GM19099 (cell line): ENCODE data around the gene AMELX.

Source experiments
- POLR2A ChIP-seq: IDR thresholded peaks from 3 replicates; pipeline ENCODE4 v1.6.1; 2011; ENCODE audit warnings: low read depth; ENCODE audit not compliant: insufficient read length; ENCODE audit errors: extremely low read depth

Gene AMELX

DNA sequence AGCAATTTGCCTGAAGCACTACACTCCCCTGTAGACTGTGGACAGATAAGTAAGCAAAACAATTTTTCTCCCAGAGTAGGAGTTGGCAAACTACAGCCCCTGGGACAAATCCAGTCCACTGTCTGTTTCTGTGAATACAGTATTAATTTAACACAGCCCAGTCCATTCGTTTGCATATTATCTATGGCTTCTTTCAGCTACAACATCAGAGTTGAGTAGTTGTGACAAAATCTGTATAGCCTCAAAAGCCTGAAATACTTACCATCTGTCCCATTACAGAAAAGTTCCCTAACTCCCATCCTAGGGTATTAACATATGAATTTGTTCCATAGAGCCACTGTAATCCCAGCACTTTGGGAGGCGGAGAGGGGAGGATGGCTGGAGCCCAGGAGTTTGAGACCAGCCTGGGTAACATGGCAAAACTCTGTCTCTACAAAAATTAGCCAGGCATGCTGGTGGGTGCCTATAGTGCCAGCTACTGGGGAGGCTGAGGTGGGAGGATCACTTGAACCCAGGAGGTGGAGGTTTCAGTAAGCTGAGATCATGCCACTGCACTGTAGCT is 53.0 kb downstream of the AMELX start:
- no peak for TF ChIP-seq POLR2A

DNA sequence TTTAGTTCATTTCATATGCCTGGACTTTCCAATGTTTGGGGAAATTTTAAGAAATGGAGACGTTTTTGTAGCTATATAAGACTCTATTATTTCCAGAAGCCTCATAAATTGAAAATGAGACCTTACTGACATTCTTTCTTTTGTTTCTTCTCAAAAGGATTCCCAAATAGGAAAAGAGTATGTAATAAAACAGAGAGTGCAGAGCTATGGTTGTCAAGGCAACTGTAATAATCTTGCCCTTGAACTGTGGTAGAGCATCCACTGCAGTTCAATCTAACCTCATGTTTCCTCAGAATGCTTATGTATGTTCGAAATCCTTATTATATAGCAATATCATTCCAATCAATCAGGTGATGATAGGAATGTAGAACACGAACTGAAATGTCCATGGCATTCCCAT is 54.1 kb downstream of the AMELX start:
- TF ChIP-seq POLR2A = no peak

DNA sequence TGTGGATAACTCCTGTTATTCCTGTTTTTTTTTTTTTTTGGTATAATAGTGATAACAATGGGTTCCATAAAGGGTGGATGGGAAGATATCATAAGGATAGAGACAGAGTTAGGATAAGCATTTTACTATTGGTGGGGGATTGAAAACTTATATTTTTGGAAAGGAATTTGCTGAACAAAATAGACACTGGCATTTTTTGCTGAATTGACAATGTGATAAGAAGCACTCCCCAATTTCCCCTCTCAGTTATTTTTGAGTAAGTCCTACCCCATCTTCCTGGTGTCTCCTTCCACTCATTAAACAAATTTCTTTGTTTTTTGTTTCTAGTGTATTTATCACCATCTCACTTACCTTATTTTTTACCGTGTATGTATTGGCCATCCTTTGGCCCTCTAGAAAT is 55.8 kb downstream of the AMELX start:
- TF ChIP-seq POLR2A = no peak

DNA sequence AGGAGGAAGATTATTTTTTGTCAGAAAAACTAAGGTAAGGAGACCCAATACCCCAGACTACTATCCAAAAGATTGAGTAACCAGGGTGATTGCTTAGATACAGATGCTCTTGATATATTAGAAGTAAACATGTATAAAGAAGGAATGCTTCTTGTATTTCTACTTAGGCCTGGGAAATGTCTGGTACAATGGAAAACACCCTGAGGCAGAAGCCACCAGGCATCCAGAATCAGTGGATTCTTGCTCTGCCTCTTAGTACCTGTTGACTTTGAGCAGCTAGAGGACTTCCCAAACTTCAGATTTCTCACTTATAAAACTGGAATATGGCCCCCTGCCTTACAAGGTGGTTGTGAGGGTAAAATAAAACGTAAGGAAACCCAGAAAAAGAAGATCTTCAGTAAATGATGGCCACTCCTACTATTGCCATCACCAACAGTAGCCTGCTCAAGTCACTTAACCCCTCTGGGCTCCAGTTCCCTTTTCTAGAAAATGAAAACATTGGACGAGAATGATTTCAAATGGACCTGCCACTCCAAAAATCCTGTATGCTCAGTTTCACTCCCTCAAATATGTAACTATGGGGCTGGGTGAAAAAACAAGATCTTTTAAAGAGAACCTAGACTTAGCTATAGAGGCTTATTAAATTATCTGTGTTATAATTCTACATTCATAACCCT is 56.6 kb downstream of the AMELX start:
- TF ChIP-seq POLR2A = no peak
